GOT3 (cell line): ENCODE measurements around the gene DTD2.
"Not testable (repeated sequence)": the region's sequence is repeated elsewhere in the genome, so short reads cannot be mapped to it uniquely, and the experiment has no call there.

Experiments used
- DNase-seq: peaks from one replicate; lab custom pipeline; 2025; ENCODE audit warnings: mixed read lengths; lab: John Stamatoyannopoulos, UW

The DTD2 gene

DNA sequence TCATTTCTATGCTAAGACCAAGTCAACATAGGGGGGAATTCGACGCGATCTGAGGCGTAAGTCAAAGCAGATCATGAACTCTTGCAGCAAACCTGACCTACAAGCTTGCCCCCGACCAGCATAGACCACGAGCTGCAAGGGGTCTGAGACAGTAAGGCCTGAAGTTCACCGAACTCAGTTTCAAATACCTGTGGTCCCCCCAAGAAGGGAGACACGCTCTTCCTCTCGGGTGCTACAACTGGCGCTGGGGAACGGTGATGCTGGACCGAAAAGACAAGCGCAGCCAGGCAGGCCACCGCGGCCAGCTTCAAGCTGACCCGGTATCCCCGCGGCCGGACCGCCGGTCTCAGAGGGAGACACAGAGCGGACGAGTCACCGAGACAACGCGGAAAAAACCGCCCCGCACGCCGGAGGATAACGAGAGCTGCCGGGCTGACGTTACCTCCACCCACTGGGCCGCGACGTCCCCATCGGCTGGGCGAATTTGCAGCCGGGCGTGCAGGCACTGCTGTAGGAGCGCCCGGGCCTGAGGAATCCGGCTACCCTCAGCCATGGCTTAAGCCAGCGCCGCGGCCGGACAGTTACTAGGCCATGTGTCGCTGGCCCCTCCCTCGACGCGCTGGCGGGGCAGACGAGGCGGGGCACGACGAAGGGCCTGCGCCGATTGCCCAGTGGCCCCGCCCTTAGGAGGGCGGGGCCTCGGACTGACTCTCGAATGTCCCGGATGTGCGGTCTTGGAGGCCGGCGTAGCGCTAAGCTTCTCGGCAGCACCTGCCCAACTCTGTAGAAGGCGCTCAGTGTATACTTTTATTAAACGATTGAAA is at the start of gene DTD2:
Gene DTD2, minus strand, starts transcription at position 666 of the 824 bp plus-strand sequence. Its CDS starts 113 bp downstream, at position 553.
- DNase-seq: peak; percentile 41

DNA sequence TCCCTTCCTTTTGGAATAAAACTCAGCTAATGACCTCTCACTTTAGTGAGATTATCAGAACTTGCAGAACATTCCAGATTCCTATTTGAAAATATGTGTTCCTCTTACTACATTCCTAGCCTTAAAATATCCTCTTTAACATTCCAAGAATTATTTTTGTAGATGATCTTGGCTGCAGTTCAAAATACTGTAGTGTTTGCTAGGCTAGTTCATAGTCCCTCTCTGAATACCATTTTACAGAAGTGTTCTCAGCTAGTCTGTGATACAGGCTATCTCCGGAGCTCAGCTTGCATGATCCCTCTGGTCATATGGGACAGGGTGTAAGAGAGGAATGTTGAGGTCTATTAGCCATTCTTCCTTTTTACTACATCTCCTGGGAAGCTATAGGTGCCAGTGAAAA is 48.1 kb upstream of the DTD2 start:
- no peak for DNase-seq

DNA sequence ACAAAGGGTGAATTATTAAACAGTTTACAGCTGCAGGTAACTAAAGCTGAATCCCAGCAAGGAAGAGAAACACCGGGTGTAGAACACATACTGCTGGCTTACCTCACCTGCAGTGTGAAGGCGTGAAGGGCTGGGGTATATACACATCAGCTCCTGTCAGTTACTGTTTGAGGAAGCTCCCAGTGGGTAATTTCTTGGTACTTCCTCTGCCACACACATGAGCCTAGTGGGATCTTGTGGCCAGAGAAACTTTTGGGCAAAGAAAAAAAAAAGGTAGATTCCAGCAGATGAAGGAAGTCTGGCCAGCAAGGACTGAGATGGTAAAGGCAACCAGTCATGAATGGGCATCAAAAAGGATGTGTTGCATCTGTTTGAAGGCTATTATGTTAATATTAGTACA is 44.6 kb upstream of the DTD2 start:
- DNase-seq: no peak

DNA sequence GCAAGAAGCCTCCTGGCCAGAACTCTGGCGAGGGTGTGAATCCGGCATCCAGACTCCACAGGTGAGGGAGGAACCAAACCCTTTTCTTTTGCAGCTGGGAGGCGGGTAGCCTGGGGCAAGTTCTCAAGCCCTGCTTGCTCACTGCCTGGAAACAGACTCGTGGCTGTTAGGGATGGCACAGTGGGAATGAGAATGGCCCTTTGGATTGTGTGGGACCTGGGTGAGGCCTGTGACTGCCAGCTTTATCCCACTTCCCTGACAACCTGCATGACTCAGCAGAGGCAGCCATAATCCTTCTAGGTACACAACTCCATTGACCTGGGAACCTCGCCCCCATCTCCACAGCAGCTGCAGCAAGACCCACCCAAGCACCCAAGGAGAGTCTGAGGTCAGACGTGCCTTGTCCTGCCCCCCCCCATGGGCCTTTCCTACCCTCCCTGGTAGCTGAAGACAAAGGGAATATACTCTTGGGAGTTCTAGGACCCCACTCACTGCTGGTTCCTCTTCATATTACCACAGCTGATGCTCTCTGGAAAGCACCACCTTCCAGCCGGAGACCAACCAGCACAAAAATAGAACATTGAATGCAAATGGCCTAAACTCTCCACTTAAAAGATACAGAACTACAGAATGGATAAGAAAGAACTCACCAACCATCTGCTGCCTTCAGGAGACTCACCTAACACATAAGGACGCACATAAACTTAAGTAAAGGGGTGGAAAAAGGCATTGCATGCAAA is 35.6 kb upstream of the DTD2 start:
- DNase-seq: no peak

DNA sequence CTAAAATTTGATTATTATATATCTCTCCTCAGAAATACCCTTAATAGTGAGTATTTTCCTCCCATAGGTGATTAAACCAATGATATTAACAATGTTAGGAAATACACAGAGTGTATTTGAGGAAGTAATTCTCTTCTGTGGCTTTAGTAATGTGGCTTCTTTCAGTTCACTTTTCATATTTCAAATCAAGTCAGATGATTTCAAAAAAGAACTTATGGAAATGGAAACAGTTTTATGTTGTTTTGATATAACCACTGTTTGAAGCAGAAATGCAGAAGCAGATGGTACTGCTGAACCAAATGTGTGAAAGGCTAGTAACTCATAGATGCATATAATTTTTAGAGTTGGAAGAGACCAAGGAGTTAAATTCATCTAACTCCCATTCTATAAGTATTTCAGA is 32.4 kb upstream of the DTD2 start:
- DNase-seq: no peak

DNA sequence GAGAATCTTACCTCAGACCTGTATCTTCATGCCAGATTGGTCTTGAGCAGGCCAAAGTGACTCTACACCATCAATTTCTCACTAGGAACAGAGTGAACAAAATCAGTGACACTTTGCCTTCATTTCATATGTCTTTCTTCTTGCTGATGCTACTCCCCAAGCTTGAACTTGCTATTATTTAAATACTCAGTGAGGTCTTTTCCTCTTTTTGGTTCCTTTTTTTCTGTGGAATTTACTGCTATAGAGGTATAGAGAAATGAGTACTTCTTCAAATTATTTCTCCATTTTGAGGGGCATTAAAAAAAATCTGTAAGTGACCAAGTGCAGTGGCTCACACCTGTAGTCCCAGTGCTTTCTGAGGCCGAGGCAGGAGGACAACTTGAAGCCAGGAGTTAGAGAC is 30.6 kb upstream of the DTD2 start, which contains the start of gene GPR33:
Gene GPR33, minus strand, starts transcription at position 154 of the 400 bp plus-strand sequence. CDS start 4,074 bp downstream, outside the sequence.
- no peak for DNase-seq

DNA sequence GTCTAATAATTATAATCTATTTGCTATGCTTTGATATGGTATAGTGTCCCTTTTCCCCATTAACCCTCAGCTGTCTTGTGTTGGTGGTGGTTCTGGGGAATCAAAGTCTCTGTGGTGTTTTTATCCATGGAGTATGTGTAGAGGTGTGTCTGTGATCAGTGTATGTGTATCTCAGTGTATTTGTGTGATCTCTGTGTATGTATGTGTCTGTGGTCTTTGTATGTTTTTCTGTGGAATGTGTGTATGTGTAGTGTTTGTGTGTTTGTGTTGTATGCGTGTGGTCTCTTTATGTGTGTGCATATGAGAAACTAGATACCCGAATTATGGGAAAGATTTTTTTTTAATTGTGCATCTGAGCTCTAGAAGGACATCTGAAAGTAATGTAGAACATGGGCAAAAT is 29.5 kb upstream of the DTD2 start:
- no peak for DNase-seq

DNA sequence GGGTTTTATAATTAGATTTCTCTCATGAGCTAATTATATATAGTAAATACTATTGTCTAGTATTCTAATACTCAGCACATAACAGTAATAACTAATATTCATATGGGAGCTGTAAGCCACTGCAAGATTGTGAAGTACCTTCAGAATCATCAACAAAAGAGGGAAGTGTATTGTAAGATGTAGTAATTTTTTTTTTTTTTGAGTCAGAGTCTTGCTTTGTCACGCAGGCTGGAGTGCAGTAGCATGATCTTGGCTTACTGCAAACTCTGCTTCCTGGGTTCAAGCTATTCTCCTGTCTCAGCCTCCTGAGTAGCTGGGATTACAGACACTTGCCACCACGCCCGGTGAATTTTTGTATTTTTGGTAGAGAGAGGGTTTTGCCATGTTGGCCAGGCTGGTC is 27.4 kb upstream of the DTD2 start:
- DNase-seq: no peak

DNA sequence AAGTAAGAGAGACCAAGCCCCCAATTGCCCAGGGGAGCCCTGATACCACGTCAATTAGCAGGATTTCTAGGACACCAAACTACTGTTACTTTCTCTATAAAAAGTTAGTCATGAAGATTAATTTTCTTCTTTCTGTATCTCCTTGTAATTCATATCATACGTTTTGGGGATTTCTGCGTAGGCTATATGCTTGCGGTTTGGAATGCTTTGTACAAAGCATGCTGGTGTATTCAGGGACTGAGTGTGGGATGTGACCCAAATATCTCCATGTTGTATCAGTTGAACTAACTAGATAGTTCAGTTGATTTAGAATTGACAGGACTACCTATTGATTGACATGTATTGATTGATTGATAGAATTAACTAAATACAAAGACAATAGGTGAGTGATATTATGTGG is 22.9 kb upstream of the DTD2 start:
- DNase-seq: no peak

DNA sequence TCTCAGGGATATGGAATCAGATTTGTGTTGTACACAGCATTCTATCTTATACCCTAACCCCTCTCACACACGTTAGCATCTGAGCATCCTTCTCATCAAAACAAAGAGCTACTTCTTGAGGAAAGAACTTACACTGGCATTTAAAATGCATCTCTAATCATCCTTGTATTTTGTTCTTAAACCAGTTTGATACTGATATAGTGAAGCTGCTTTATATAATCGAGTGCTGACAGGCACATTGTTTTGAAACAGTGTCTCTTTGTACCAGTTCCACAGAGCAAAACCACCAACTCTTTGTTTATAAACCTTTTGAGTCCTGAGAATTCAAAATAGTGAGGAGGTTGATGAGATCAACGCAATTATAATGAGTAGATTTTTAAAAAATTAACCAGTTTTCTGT is 21.7 kb upstream of the DTD2 start:
- DNase-seq: no peak

DNA sequence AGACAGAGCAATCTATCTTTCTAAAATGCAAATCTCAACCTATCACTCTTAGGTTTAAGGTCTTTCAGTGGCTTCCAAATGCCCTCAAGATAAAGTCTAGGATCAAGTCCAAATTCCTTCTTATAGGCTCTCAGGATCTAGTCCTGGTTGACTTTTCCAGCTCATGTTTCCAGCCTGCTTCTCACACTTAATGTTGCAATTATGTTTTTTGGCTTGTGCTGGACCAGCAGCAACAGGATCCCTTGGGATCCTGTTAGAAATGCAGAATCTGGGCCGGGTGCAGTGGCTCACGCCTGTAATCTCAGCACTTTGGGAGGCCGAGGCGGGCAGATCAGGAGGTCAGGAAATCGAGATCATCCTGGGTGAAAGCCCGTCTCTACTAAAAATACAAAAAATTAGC is 19.9 kb upstream of the DTD2 start:
- DNase-seq: no peak

DNA sequence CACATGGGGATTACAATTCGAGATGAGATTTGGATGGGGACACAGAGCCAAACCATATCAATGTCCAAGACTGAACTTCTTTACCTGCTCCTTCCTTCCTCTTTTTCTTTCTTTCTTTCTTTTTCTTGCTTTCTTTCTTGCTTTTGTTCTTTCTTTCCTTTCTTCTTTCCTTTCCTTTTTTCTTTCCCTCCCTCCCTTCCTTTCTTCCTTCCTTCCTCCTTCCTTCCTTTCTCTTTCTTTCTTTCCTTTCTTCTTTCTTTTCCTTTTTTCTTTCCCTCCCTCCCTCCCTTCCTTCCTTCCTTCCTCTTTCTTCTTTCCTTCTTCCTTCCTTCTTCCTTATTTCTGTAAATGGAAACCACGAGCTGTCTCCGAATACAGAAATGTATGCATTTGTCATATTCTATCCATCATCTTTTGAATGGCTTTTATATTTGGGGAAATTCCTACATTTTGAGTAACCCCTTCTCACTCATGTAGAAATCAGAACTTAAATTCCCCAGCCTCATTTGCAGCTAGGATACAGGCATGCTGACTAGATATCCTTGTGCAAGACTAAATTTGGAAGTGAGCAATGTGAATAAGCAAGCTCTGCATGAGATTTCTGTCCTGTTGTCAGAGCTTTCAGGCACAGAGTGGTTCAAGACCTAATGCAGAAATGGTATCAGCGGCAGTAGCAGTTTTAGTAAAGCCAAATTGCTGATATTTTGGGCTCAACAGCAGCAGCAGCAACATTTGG is 19.0 kb upstream of the DTD2 start:
- no peak for DNase-seq

DNA sequence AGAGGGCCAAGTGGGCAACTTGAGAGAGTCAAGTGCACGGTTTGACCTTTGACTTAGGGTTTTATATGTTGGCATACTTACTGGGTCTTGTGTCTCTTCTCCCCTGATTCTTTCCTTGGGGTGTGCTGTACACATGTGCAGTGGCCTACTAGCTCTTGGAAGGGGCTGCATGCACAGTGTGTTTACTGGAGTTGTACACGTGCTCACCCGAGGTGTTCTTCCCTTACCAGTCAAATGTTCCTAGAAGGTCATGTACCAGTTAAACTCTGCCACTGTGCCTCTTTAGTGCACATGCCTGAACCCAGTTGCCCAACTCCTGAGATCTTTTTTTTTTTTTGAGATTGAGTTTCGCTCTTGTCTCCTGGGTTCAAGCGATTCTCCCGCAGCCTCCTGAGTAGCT is 9.2 kb upstream of the DTD2 start:
- DNase-seq: no peak

DNA sequence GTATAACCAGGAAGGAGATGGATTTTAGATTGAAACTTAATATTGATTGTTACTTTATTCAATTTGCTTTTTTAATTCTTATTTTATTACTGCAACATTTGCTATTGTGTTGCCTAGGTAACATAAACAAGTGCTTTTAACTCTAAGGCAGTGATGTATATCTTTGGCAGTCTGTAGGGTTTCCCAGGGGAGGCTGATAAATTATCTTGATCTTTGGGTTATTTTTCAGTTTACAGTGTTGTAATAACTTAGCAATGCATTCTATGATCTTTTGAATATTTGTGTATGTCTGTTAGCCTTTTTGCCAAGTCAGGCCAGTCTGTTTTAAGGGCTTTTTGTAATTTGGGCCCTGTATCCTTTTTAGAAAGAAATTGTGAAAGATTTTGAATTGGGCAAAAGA is 7.8 kb upstream of the DTD2 start:
- DNase-seq: no peak

DNA sequence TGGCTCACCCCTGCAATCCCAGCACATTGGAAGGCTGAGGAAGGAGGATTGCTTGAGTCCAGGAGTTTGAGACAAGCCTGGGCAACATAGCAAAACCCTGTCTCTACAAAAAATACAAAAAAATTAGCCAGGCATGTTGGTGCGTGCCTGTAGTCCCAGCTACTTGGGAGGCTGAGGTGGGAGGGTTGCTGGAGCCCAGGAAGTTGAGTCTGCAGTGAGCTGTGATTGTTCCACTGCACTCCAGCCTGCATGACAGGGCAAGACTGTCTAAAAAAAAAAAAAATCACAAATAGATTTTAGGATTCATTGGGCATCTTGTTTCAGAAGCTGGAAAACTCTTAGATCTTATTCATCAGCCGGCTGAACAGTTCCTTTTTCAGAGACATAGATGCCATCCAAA is 5.1 kb upstream of the DTD2 start:
- DNase-seq: not testable (repeated sequence)

DNA sequence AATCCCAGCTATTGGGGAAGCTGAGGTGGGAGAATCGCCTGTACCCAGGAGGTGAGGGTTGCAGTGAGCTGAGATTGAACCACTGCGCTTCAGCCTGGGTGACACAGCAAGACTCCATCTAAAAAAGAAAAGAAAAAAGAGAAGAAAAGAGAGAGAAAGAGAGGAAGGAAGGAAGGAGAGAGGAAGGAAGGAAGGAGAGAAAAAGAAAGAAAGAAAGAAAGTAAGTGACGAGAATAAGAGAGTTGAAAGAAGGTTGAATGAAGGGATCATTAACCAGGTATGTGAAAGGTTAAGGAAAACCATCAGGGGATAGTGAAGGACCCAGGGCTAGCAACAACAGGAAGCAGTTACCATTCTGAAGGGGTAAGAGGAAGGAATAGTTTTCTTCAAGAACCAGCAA is 4.2 kb upstream of the DTD2 start:
- no peak for DNase-seq

DNA sequence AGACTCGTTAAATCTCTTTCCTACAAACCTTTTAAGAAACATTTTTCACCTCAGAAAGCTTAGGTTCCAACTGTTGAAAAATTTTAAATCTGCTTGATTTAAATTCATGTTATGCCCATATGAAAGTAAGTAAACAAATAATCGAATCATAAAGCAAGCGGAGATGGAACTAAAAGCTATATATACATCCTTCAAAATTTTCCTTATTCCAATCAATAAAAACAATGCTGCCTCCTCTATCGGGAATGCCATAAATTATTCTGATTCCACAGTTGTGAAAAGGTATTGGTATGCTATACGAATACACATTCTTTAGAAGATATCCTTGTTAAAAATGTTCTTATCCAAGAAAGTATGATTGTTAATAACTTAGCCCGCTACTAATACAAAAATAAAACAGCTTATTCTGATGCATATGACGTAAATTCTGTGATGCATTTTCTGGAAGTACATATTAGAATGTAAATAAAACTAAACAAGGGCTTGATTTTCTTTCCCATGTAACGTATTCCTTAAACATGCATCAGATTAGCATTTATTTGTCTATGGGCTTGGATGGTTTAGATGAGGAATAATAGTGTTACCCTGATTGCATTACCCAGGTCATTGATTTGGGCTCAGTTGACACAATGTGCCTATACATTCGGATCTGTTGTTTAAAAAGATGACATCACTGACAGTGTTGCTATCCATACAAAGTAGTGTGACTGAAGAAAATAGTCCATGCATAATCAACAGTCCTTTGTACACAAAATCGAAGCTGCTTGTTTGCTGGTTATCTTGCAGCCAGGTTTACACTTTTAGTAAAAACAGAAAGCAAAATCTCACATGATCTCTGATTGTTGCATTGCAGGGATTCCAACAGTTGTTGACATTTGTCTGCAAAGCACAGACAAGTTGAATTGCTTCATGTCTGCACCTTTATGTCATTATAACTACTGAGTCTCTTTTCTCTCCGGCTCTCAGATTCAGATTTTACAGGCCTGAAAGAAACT is 656 bp upstream of the DTD2 start:
- DNase-seq: no peak

DNA sequence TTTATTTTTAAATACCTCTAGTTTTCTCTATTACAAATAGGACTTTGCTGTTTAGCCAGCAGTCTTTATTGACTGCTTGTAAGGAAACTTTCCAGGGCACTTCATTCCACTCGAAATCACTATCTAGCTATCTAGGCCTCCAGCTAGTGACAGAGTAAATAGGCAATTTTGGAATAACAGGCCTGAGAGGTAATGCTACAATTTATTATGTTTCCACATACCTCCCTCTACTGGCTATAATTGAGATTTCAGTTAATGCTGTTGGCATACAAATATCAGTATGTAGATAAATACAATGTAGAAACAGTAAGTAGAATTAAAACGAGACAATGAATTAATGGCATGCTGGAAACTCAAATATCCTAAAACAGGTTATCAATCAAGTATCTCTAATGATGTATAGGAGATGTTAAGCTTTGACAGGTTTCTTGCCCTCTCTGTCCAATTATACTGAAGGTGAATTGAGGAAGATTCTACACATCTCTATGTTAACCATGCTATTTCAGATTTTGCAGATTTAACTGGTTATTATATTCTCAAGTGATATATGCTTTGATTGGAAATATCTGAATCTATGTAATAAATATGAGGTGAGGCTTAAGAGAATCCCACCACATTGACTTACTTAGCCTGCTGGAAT is 7.2 kb downstream of the DTD2 start:
- DNase-seq: no peak

DNA sequence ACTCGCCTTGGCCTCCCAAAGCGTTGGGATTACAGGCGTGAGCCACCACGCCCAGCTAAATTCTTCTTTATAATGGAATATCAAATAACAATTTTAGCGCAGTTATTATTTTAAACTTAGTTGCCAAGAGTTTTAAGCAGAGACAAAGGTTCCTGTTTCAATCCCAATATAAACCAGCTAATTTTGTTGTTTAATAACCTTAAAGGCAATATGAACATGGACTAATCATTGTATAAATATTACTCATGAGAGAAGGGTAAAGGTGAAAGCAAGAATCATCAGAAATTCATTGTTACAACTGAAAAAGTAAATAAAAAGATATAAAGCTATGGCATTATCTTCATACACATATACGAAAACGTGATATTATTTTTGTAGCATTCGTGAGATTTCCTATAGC is 8.2 kb downstream of the DTD2 start:
- DNase-seq: no peak

DNA sequence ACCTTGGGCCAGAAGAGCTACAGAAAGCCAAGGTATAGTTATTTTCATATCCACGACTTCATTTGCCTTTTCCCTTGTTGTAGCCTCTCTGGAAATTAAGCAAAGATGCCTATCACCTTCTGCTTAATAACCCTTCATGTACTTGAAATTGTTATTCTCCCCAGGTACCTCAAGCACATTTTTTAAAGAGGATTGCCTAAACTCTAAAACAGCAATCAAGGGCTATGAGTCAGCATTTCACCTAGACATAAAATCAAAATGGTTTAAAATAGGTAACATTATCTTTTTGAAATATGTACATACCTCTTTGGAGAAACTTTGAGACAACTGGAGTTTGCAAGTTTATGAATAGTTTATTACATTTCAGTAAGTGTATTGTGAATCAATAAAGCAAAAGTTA is 11.6 kb downstream of the DTD2 start:
- DNase-seq: no peak

DNA sequence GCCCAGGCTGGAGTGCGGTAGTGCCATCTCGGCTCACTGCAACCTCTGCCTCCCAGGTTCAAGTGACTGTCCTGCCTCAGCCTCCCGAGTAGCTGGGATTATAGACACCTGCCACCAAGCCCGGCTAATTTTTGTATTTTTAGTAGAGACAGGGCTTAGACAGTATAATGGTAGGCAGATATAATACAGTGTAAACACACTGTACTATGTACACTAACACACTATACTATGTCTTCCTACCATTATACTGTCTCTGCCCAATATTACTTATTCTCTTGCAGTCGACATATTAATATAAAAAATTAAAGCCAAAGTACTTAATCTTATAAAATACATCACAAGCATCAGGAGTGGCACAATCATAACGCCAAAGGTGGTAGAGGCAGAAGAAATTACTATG is 15.0 kb downstream of the DTD2 start:
- DNase-seq: no peak
